ENCODE measurements around the gene ANO4.

DNA sequence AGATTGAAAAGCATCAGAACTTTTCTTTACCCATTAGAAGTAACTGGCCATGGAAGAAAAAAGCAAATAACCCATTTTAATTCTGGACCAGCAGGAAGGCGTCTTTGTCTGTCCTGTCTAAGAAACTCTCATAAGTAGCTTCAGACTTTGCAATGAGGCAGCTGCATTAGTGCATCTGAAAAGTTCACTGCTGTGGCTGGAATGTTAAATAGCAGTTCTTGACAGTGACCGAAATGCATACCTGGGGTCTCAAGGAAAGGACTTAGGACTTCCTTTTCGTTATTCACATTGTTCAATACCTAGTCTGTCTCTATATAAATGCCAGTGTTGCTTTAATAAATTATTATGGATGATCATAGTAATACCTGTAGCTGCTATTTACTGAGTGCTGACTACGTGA lies 125.9 kb downstream of the ANO4 start:
- TF ChIP-seq CTCF (optimal IDR thresholded peaks at IDR 0.05 in 1 of 3, IDR thresholded peaks at IDR 0.05 in 1 of 3, conservative IDR thresholded peaks at IDR 0.05 in 1 of 3; ENCODE audit: extremely low read depth in 1 of 3, insufficient read depth in 2 of 3, low read length in 3 of 3) (no peak), EZH2 (IDR thresholded peaks at IDR 0.05; ENCODE audit: low read length) (no peak)

All from keratinocyte (primary cell).